MM.1S (cell line): Measurements from ENCODE around the gene MME.

Source experiments
- EZH2 ChIP-seq: fragments of 300-600 bp; sonication (generic); optimal IDR thresholded peaks from 2 replicates; pipeline ENCODE3; 2017; ENCODE audit warnings: low read depth, mild to moderate bottlenecking, antibody characterized with exemption, low read length, mixed read lengths
- EZH2phosphoT487 ChIP-seq: fragments of 300-600 bp; sonication (generic); IDR thresholded peaks from 2 replicates; pipeline ENCODE4 v1.6.1; 2018; ENCODE audit warnings: antibody characterized with exemption, low read length
- TF ChIP-seq, protein P1 (sequence below): fragments of 300-600 bp; sonication (generic); IDR thresholded peaks from 2 replicates; pipeline ENCODE4 v1.5.1; 2016; ENCODE audit warnings: antibody characterized with exemption, low read length, mixed read lengths

DNA sequence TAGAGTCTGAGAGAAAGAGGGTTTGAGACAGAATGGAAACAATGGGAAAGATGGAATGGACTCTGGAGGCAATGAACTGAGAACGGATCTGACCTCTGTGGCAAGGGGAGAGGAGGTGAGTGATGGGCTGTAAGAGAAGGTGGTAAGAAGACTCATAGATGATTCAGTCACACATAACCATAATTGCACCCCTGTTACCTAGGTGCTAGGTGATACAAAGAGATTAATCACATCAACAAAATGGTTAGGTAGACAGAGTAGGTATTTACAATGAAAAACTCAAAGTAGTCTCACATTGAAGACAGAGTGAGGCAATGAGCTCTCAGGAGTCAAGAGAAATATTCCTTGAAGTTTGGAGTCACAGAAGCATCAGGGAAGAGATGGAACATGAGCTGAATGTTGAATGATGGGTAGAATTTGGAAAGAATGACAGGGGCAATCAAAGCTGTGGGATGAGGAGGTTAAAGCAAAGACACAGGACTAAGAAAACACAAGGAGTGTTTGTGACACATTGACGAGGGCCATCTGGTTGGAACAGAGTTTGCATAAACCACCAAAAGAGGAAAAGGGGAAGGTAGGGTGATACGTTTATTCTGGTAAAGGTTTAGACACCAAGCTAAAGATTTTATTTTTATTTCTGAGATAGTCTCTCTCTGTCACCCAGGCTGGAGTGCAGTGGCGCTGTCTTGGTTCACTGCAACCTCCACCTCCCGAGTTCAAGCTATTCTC, 32.7 kb downstream of the MME start:
- TF ChIP-seq, protein P1, sequence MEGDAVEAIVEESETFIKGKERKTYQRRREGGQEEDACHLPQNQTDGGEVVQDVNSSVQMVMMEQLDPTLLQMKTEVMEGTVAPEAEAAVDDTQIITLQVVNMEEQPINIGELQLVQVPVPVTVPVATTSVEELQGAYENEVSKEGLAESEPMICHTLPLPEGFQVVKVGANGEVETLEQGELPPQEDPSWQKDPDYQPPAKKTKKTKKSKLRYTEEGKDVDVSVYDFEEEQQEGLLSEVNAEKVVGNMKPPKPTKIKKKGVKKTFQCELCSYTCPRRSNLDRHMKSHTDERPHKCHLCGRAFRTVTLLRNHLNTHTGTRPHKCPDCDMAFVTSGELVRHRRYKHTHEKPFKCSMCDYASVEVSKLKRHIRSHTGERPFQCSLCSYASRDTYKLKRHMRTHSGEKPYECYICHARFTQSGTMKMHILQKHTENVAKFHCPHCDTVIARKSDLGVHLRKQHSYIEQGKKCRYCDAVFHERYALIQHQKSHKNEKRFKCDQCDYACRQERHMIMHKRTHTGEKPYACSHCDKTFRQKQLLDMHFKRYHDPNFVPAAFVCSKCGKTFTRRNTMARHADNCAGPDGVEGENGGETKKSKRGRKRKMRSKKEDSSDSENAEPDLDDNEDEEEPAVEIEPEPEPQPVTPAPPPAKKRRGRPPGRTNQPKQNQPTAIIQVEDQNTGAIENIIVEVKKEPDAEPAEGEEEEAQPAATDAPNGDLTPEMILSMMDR = no peak
- TF ChIP-seq EZH2phosphoT487 = no peak
- TF ChIP-seq EZH2 = no peak
